ENCODE measurements around the gene REXO4. TPM values are rescaled to one million over a fixed set of nuclear protein-coding genes. Genes with fewer than 3 reads are reported as not detected.

REXO4 gene, protein sequence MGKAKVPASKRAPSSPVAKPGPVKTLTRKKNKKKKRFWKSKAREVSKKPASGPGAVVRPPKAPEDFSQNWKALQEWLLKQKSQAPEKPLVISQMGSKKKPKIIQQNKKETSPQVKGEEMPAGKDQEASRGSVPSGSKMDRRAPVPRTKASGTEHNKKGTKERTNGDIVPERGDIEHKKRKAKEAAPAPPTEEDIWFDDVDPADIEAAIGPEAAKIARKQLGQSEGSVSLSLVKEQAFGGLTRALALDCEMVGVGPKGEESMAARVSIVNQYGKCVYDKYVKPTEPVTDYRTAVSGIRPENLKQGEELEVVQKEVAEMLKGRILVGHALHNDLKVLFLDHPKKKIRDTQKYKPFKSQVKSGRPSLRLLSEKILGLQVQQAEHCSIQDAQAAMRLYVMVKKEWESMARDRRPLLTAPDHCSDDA
- total RNA-seq, result 34.0 and 35.4 TPM in 2 replicates
- long read RNA-seq, partial matches to known transcripts, result 3 of 5 reads
- long read RNA-seq, other reads (novel, unspliced or antisense), result 0 of 5 reads

- peak within 1 kb of the TSS; percentile 96 for H3K27ac Mint-ChIP-seq (ENCODE audit: unreplicated experiment)
- TF ChIP-seq CTCF (conservative IDR thresholded peaks at IDR 0.05), result no peak
- H3K27me3 Mint-ChIP-seq (ENCODE audit: low read depth), result no peaks in the 10 kb centered on the region
- no peaks in the 10 kb centered on the region for H3K9me3 Mint-ChIP-seq
- DNase-seq (ENCODE audit: low read depth, low spot score), result peak; percentile 91
- H3K4me1 Mint-ChIP-seq, result peaks cover 26% of the 10 kb centered on the region
- H3K4me3 Mint-ChIP-seq, result peak within 1 kb of the TSS; percentile 94
- H3K36me3 Mint-ChIP-seq (ENCODE audit: low read depth), result peaks cover 2% of the 10 kb centered on the region
These were observed at the start of gene REXO4 for GRCh38 chr9:133417541-133418461. Gene REXO4, minus strand, starts transcription at chr9:133418010. Its CDS starts 166 bp downstream, at chr9:133417844.

- H3K4me1 Mint-ChIP-seq, result no peaks in the 10 kb centered on the region
- H3K36me3 Mint-ChIP-seq (ENCODE audit: low read depth), result no peaks in the 10 kb centered on the region
- no peak for DNase-seq (ENCODE audit: low read depth, low spot score)
- H3K27me3 Mint-ChIP-seq (ENCODE audit: low read depth), result peaks cover 2% of the 10 kb centered on the region
- H3K9me3 Mint-ChIP-seq, result no peaks in the 10 kb centered on the region
- TF ChIP-seq CTCF (conservative IDR thresholded peaks at IDR 0.05), result no peak
- no peak overlapping the region for H3K27ac Mint-ChIP-seq (ENCODE audit: unreplicated experiment)
- H3K4me3 Mint-ChIP-seq, result peak overlapping the region; percentile 34
These were observed 49.3 kb upstream of the REXO4 start for GRCh38 chr9:133467101-133467500.

DNA sequence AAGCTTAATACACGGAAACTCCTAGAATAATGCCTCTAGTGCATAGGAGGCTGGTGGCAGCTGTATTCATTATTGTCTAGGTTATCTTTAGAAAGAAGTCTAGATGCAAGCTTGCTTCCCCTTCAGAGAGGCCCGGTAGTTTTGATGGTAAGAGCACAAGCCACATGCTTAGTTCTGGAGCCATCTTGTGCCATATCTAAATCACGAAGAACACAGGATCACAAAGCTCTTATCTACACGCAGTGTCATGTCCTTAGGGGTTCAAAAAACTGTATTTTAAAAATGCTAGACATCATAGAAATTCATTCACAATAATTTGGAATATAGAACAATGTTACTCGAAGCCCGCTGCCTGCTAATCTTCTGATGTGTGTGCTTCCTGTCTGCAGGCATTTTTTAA lies 48.2 kb upstream of the REXO4 start:
- H3K4me3 Mint-ChIP-seq, result peak overlapping the region; percentile 17
- no peak overlapping the region for H3K27ac Mint-ChIP-seq (ENCODE audit: unreplicated experiment)
- peaks cover 2% of the 10 kb centered on the region for H3K27me3 Mint-ChIP-seq (ENCODE audit: low read depth)
- no peaks in the 10 kb centered on the region for H3K36me3 Mint-ChIP-seq (ENCODE audit: low read depth)
- H3K4me1 Mint-ChIP-seq, result peaks cover 8% of the 10 kb centered on the region
- no peaks in the 10 kb centered on the region for H3K9me3 Mint-ChIP-seq
- no peak for DNase-seq (ENCODE audit: low read depth, low spot score)
- no peak for TF ChIP-seq CTCF (conservative IDR thresholded peaks at IDR 0.05)

GRCh38 chr9:133464638-133465037 lies 46.8 kb upstream of the REXO4 start:
- no peak for DNase-seq (ENCODE audit: low read depth, low spot score)

More at GRCh38 chr9:133464638-133465037, 46.8 kb upstream of the REXO4 start:
- no peak for TF ChIP-seq CTCF (conservative IDR thresholded peaks at IDR 0.05)
- H3K36me3 Mint-ChIP-seq (ENCODE audit: low read depth), result no peaks in the 10 kb centered on the region
- H3K27ac Mint-ChIP-seq (ENCODE audit: unreplicated experiment), result no peak overlapping the region
- no peaks in the 10 kb centered on the region for H3K27me3 Mint-ChIP-seq (ENCODE audit: low read depth)
- peaks cover 14% of the 10 kb centered on the region for H3K4me1 Mint-ChIP-seq
- H3K4me3 Mint-ChIP-seq, result no peak overlapping the region
- no peaks in the 10 kb centered on the region for H3K9me3 Mint-ChIP-seq

All from neural crest cell (in vitro differentiated cells).